GM19099 (cell line): Measurements from ENCODE around the gene TM7SF2.
A peak's percentile ranks its signal among the peaks of the same experiment; 100 is the strongest.

Experiments
- POLR2A ChIP-seq: IDR thresholded peaks from 3 replicates; pipeline ENCODE4 v1.6.1; 2011; ENCODE audit warnings: low read depth; ENCODE audit not compliant: insufficient read length; ENCODE audit errors: extremely low read depth

Gene TM7SF2

GRCh38 chr11:65111744-65112545 lies at the start of gene TM7SF2:
Gene TM7SF2, plus strand, starts transcription at chr11:65111872. Its CDS starts 144 bp downstream, at chr11:65112016.
- peak; percentile 95 for TF ChIP-seq POLR2A

GRCh38 chr11:65063532-65063931 lies 48.1 kb upstream of the TM7SF2 start:
- no peak for TF ChIP-seq POLR2A

GRCh38 chr11:65064847-65065240 lies 46.8 kb upstream of the TM7SF2 start:
- no peak for TF ChIP-seq POLR2A

- TF ChIP-seq POLR2A, result no peak
Observed at GRCh38 chr11:65065851-65066250, 45.8 kb upstream of the TM7SF2 start.

- TF ChIP-seq POLR2A, result no peak
Observed at GRCh38 chr11:65066315-65066714, 45.4 kb upstream of the TM7SF2 start.

- no peak for TF ChIP-seq POLR2A
Observed at GRCh38 chr11:65066805-65067291, 44.8 kb upstream of the TM7SF2 start.

- no peak for TF ChIP-seq POLR2A
Observed at GRCh38 chr11:65067446-65067845, 44.2 kb upstream of the TM7SF2 start.

GRCh38 chr11:65069217-65069616 lies 42.5 kb upstream of the TM7SF2 start:
- TF ChIP-seq POLR2A, result no peak

GRCh38 chr11:65071907-65072630 lies 39.6 kb upstream of the TM7SF2 start:
- TF ChIP-seq POLR2A, result no peak

- TF ChIP-seq POLR2A, result no peak
Observed at GRCh38 chr11:65072631-65072966, 39.1 kb upstream of the TM7SF2 start.

- TF ChIP-seq POLR2A, result no peak
Observed at GRCh38 chr11:65077451-65077850, 34.2 kb upstream of the TM7SF2 start.

GRCh38 chr11:65078151-65078550 lies 33.5 kb upstream of the TM7SF2 start:
- no peak for TF ChIP-seq POLR2A

- TF ChIP-seq POLR2A, result no peak
Observed at GRCh38 chr11:65078786-65079342, 32.8 kb upstream of the TM7SF2 start.

GRCh38 chr11:65083134-65083833 lies 28.4 kb upstream of the TM7SF2 start:
- TF ChIP-seq POLR2A, result no peak

- TF ChIP-seq POLR2A, result peak; percentile 87
Observed at GRCh38 chr11:65083834-65084597, 27.7 kb upstream of the TM7SF2 start, which contains the start of the genes CDCA5 and ZFPL1. Gene CDCA5, minus strand, starts transcription at chr11:65084040. Its CDS starts 62 bp downstream, at chr11:65083978. Gene ZFPL1, plus strand, starts transcription at chr11:65084222. Its CDS starts 477 bp downstream, at chr11:65084699.
